NCI-H2107 (cell line): ENCODE data around the gene SMU1.
"Not testable (repeated sequence)": the region's sequence is repeated elsewhere in the genome, so short reads cannot be mapped to it uniquely, and the experiment has no call there.

ENCODE experiments used
- DNase-seq: peaks from one replicate; lab custom pipeline; 2025; lab: John Stamatoyannopoulos, UW

SMU1 gene

GRCh38 chr9:33105504-33105903 lies 29.0 kb upstream of the SMU1 start:
- DNase-seq: no peak

- DNase-seq: no peak
Measured at GRCh38 chr9:33104401-33104800, 27.9 kb upstream of the SMU1 start.

GRCh38 chr9:33103501-33104281 lies 27.2 kb upstream of the SMU1 start:
- DNase-seq: no peak

- no peak for DNase-seq
Measured at GRCh38 chr9:33102551-33103210, 26.2 kb upstream of the SMU1 start.

GRCh38 chr9:33101104-33101951 lies 24.9 kb upstream of the SMU1 start:
- DNase-seq: no peak

GRCh38 chr9:33099754-33100153 lies 23.3 kb upstream of the SMU1 start:
- no peak for DNase-seq

- no peak for DNase-seq
Measured at GRCh38 chr9:33097192-33097591, 20.7 kb upstream of the SMU1 start.

GRCh38 chr9:33092634-33093033 lies 16.2 kb upstream of the SMU1 start:
- DNase-seq: no peak

GRCh38 chr9:33085672-33086071 lies 9.2 kb upstream of the SMU1 start:
- DNase-seq: not testable (repeated sequence)

GRCh38 chr9:33082538-33083326 lies 6.3 kb upstream of the SMU1 start:
- no peak for DNase-seq

GRCh38 chr9:33082128-33082527 lies 5.7 kb upstream of the SMU1 start:
- no peak for DNase-seq

- DNase-seq: peak; percentile 25
Measured at GRCh38 chr9:33081128-33081851, 4.8 kb upstream of the SMU1 start.

GRCh38 chr9:33080534-33080933 lies 4.1 kb upstream of the SMU1 start:
- DNase-seq: no peak

GRCh38 chr9:33068991-33069390 lies 7.5 kb downstream of the SMU1 start:
- DNase-seq: no peak

- no peak for DNase-seq
Measured at GRCh38 chr9:33065157-33066076, 11.1 kb downstream of the SMU1 start.

- no peak for DNase-seq
Measured at GRCh38 chr9:33051144-33051543, 25.3 kb downstream of the SMU1 start.

GRCh38 chr9:33049680-33050361 lies 26.7 kb downstream of the SMU1 start:
- no peak for DNase-seq

GRCh38 chr9:33048054-33048465 lies 28.4 kb downstream of the SMU1 start:
- DNase-seq: no peak

- no peak for DNase-seq
Measured at GRCh38 chr9:33046061-33046460, 30.4 kb downstream of the SMU1 start.
